ENCODE measurements around the gene KRT5.
A peak's percentile ranks its signal among the peaks of the same experiment; 100 is the strongest.

Gene KRT5

GRCh38 chr12:52519826-52520662 lies at the start of gene KRT5:
KRT5 (minus strand) TSS chr12:52520394; CDS start chr12:52520296, 98 bp downstream.
- DNase-seq, result peak; percentile 33

- no peak for DNase-seq
These were observed 47.9 kb upstream of the KRT5 start for GRCh38 chr12:52568111-52568510.

- no peak for DNase-seq
These were observed 46.7 kb upstream of the KRT5 start for GRCh38 chr12:52566847-52567291.

GRCh38 chr12:52564582-52564981 lies 44.4 kb upstream of the KRT5 start:
- no peak for DNase-seq

- DNase-seq, result no peak
These were observed 41.8 kb upstream of the KRT5 start for GRCh38 chr12:52561880-52562449.

- DNase-seq, result no peak
These were observed 39.8 kb upstream of the KRT5 start for GRCh38 chr12:52559979-52560378.

- no peak for DNase-seq
These were observed 38.7 kb upstream of the KRT5 start for GRCh38 chr12:52558781-52559445.

GRCh38 chr12:52557476-52557875 lies 37.3 kb upstream of the KRT5 start:
- DNase-seq, result no peak

GRCh38 chr12:52555577-52555976 lies 35.4 kb upstream of the KRT5 start:
- DNase-seq, result no peak

- no peak for DNase-seq
These were observed 32.5 kb upstream of the KRT5 start, which contains the start of gene KRT71 for GRCh38 chr12:52552681-52553195. KRT71 (minus strand) TSS chr12:52553145; CDS start chr12:52553077, 68 bp downstream.

GRCh38 chr12:52552055-52552454 lies 31.9 kb upstream of the KRT5 start:
- DNase-seq, result no peak

- DNase-seq, result no peak
These were observed 31.1 kb upstream of the KRT5 start for GRCh38 chr12:52551216-52551865.

GRCh38 chr12:52546126-52546525 lies 25.9 kb upstream of the KRT5 start:
- DNase-seq, result no peak

GRCh38 chr12:52543985-52544883 lies 24.0 kb upstream of the KRT5 start:
- no peak for DNase-seq

GRCh38 chr12:52542785-52543318 lies 22.7 kb upstream of the KRT5 start:
- no peak for DNase-seq

GRCh38 chr12:52542157-52542556 lies 22.0 kb upstream of the KRT5 start:
- no peak for DNase-seq

GRCh38 chr12:52541709-52542108 lies 21.5 kb upstream of the KRT5 start:
- DNase-seq, result no peak

- DNase-seq, result no peak
These were observed 20.3 kb upstream of the KRT5 start for GRCh38 chr12:52540531-52540930.

- no peak for DNase-seq
These were observed 19.6 kb upstream of the KRT5 start for GRCh38 chr12:52539821-52540173.

- peak; percentile 76 for DNase-seq
These were observed 19.1 kb upstream of the KRT5 start for GRCh38 chr12:52539083-52539820.

- DNase-seq, result no peak
These were observed 16.9 kb upstream of the KRT5 start for GRCh38 chr12:52537101-52537500.

Measured in NCI-H69 (cell line).